Heart left ventricle (tissue), 13 donors: ENCODE results near the gene PTPRCAP.

Experiments
- CTCF ChIP-seq, 12 donors: fragments of 200-600 bp; sonication (generic) in 4 of 12; IDR thresholded peaks; one replicate each; pipeline versions ENCODE4 v1.5.0 to v1.8.0; 2018 to 2022; ENCODE audit warnings: antibody characterized with exemption in 12 of 12, mild to moderate bottlenecking in 5 of 12
- POLR2A ChIP-seq, 2 donors: fragments of 450-650 bp; IDR thresholded peaks; one replicate each; pipeline ENCODE4 v1.6.1; 2017; ENCODE audit warnings: antibody characterized with exemption in 2 of 2, mild to moderate bottlenecking in 2 of 2, moderate library complexity in 2 of 2
- donor health status: ischemic (EF 13 %, LVEDD 7.1; RV severe dilation, severe dysfunction).
- donor health status: DM: no; HTN: yes; CAD: no.
- donor health status: DM: no; HTN: no; CAD: no.
- donor health status: ischemic (EF 25% LVEDD 6.9; RV normal size, moderate dysfunction).
- donor health status: ischemic (EF 25% LVEDD 5.7; RV mildly dilated, moderate dysfunction).
- donor health status: ischemic (EF 35%, LVEDD 5.7; RV mildly dilated, moderate dysfunction).
- donor health status: nonischemic (EF 11% LVEDD 7.7; RV severe dilation, severe dysfunction).
- donor health status: DM: yes; HTN: yes; CAD: no.
- donor health status: PGD.
- donor health status: ischemic (EF 29% LVEDD 5.4; RV normal size, mild dysfunction).
- donor health status: nonischemic (EF 23%, LVEDD 6.1; RV moderate dilation, normal function).

DNA sequence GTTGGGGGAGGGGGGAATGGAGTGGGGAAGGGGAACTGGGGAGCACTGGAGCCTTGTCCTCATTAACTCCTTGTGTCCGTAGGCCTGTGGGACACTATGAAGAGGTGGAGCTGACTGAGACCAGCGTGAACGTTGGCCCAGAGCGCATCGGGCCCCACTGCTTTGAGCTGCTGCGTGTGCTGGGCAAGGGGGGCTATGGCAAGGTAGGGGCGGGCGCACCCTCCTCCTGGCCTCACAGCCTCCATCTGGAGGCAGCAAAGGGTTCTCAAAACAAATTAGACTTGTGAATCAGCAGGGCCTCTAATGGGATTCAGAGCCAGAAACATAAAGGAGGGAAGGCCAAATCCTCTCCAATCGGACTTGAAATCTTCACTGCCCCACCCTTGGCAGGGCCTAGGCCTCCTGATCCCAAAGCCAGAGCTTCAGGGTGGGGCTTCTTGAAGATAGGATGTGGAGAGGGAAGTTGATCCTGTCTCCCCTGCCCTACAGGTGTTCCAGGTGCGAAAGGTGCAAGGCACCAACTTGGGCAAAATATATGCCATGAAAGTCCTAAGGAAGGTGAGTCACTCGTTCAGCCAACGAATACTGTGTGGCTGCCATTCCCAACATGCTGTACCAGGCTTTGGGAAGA lies 8.3 kb downstream of the PTPRCAP start:
- no peak for TF ChIP-seq CTCF (IDR thresholded peaks at IDR 0.05)
- no peak for TF ChIP-seq POLR2A (IDR thresholded peaks at IDR 0.05)
